LNCaP clone FGC (cell line): ENCODE measurements around the gene HLA-DMB.
A peak's percentile ranks its signal among the peaks of the same experiment; 100 is the strongest.

Experiments
- DNase-seq: peaks from one replicate; pipeline ENCODE4 v3.0.0-alpha.2; 2011; ENCODE audit warnings: low read depth
- H3K4me3 ChIP-seq: 2 replicates; pipeline ENCODE4 v1.5.1; 2011; ENCODE audit warnings: mild to moderate bottlenecking, low read depth, low read length, control low read depth
- CTCF ChIP-seq: IDR thresholded peaks from 2 replicates; pipeline ENCODE4 v1.5.1; 2012; ENCODE audit warnings: mild to moderate bottlenecking; ENCODE audit not compliant: control insufficient read depth, insufficient read depth; ENCODE audit errors: extremely low read depth

The HLA-DMB gene

GRCh38 chr6:32971242-32971580 lies 30.4 kb upstream of the HLA-DMB start:
- H3K4me3 ChIP-seq, result peak overlapping the region; percentile 84
- TF ChIP-seq CTCF, result no peak
- no peak for DNase-seq

GRCh38 chr6:32970413-32971241 lies 29.8 kb upstream of the HLA-DMB start:
- no peak for TF ChIP-seq CTCF
- peak overlapping the region; percentile 84 for H3K4me3 ChIP-seq
- DNase-seq, result no peak

GRCh38 chr6:32969685-32970412 lies 29.0 kb upstream of the HLA-DMB start:
- no peak for DNase-seq
- TF ChIP-seq CTCF, result 0 out of 2 replicates have a peak, but pooled peaks have one; percentile 11
- peak overlapping the region; percentile 84 for H3K4me3 ChIP-seq

GRCh38 chr6:32968867-32969684 lies 28.2 kb upstream of the HLA-DMB start:
- TF ChIP-seq CTCF, result no peak
- H3K4me3 ChIP-seq, result peak overlapping the region; percentile 84
- DNase-seq, result no peak

- no peak for TF ChIP-seq CTCF
- peak; percentile 88 for DNase-seq
- peak within 1 kb of the TSS; percentile 84 for H3K4me3 ChIP-seq
Measured at GRCh38 chr6:32968093-32968866, 27.5 kb upstream of the HLA-DMB start, which contains the start of gene BRD2. Gene BRD2 (plus strand): TSS chr6:32968594. CDS start chr6:32972899, 4,305 bp downstream.
